GM12872 (cell line): ENCODE results near the gene GRID2.

Source experiments
- CTCF ChIP-seq: IDR thresholded peaks from 3 replicates; pipeline ENCODE4 v1.5.1; 2011; ENCODE audit warnings: low read depth, mild to moderate bottlenecking, low read length, moderate library complexity; ENCODE audit not compliant: insufficient read depth

The GRID2 gene

DNA sequence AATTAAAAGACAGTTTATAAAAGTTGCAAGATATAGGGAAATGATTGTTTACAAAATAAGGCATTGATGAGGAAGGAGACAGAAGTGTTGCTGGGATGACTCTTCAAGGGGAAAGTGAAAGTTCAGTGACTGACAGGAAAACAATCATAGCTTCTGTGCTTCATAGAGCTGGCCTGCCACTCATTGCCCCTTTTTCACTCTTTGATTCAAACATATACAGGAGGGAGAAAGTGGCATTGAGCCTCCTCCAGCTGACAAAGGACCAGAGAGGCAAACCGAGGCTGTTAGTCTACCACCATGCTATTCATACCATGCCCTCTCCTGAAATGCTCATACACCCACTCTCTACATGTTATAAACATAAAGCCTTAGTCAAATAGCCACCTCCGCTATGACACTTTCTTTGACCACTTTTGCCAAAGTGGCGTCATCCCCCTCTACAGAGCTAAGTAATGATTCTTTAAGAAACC lies 1445.6 kb downstream of the GRID2 start:
- no peak for TF ChIP-seq CTCF

- TF ChIP-seq CTCF = no peak
Measured at GRCh38 chr4:93751411-93751810, 1447.6 kb downstream of the GRID2 start.

DNA sequence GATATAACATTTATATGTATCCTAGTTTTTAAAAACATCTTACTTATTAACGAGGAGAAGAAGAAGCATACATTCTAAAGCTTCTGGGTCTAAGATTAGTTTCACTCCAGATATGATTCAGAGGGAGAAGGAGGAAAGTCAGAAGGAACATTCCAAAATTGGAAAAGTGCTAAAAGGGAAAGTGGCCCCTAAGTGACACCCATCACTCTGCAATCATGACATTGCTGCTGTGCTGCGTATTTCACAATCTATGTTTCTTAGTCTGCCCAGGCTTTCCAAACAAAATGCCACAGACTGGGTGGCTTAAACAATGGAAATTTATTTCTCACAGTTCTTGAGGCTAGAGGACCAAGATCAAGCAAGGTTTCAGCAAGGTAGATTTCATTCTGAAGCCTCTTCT lies 1452.3 kb downstream of the GRID2 start:
- TF ChIP-seq CTCF = no peak

DNA sequence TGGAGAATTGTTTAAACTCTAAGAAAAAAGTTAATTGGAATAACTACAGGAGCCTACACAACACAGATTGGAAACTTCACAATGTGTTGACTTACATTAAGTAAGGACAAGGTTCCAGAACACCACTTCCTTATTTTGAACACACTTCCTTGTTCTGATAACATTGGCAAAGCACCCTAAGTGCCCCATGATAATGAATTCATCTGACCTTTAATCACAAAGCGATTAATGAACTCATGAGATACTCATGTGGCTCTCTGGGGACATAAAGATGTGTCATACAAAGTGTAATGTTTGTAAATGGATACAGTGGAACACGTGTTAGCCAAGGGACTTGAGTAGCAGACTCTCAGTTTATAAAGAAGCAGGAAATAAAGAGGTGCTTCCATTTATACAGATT lies 1455.7 kb downstream of the GRID2 start:
- no peak for TF ChIP-seq CTCF

DNA sequence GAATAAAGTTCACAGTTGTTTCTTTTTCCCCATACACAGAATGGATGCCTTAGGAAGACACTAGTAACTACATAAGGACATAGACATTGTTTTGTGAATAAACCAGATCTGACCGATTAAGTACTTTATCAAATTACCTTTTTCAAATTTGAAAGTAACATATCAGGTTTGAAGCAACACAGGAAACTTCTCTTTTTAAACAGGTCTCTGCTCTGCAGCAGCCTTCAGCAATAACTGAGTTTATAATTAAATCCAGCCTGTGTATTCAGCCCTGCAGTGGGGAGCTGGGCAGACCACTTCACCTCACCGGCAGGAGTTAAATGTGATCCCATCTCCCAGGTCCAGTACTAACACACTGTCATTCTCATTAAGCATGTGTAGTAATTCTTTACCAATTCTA lies 1456.5 kb downstream of the GRID2 start:
- no peak for TF ChIP-seq CTCF

- no peak for TF ChIP-seq CTCF
Measured at GRCh38 chr4:93761286-93761685, 1457.5 kb downstream of the GRID2 start.

- TF ChIP-seq CTCF = peak; percentile 58
Measured at GRCh38 chr4:93764639-93765246, 1461.0 kb downstream of the GRID2 start.
